ENCODE results near the gene PPARD.
"Not testable (repeated sequence)": the region's sequence is repeated elsewhere in the genome, so short reads cannot be mapped to it uniquely, and the experiment has no call there.

Gene PPARD

DNA sequence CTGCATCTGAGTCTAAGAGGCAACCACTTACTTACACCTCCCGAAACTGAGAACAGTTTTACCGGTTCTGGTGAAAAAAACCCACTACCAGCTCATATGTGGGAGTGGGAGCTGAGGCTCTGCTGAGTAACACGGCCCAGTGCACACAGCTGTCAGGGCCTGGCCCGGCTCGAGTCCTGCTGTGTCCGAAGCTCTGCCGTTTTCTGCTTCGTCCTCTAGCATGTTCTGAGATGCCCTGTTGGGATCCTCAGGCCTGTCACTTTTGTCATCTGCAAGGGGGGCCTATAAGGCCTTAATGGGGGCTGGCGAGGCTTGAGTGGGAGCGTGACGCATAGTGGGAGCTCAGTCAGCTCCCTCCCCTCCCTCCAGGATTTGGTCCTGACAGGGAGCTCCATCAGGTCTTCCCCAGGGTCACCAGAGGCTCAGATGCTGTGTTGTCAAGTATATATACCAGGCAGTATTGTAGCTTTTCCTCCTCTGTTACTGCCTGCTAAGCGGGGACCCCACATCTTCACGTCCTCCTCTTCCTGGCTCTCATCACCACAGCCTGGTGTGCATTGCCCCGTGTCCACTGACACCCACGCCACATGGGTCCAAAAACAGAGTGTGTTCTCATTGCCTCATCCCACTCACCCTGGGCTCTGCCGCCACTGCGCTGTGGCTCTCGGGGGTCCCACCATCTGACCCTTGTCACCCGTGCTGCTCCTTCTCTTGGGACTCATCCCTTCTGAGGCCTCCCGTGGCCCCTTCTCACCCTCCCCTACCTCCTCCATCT is 64.5 kb downstream of the PPARD start:
- DNase-seq (ENCODE audit: low spot score), result no peak

DNA sequence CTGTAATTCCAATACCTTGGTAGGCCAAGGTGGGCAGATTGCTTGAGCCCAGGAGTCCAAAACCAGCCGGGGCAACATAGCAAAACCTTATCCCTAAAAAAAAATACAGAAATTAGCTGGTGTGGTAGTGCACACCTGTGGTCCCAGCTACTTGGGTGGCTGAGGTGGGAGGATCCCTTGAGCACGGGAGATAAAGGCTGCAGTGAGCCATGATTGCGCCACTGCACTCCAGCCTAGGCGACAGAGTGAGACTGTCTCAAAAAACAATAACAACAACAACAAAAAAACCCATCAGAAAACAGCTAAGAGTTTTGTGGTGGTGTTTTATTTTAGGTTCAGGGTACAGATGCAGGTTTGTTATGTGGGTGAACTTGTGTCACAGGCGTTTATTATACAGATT is 66.9 kb downstream of the PPARD start:
- DNase-seq (ENCODE audit: low spot score), result no peak

DNA sequence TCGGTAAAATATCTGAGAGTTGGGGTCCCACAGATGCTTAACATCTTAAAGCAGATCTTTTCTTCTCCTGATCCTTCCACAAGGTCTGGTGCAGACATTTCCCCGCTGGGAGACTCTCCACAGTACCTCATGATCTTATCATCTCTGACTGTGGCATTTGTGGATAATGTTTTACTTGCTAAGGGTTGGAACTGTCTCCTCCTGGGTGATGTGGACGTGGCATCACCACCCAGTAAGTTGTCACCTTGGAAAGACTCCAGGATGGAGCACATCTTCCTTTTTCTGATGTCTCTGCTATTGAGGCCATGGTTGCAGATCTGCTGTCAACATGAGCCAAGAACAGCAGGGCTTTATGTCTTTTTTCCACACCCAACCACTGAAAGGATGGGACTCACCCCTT is 67.8 kb downstream of the PPARD start:
- no peak for DNase-seq (ENCODE audit: low spot score)

DNA sequence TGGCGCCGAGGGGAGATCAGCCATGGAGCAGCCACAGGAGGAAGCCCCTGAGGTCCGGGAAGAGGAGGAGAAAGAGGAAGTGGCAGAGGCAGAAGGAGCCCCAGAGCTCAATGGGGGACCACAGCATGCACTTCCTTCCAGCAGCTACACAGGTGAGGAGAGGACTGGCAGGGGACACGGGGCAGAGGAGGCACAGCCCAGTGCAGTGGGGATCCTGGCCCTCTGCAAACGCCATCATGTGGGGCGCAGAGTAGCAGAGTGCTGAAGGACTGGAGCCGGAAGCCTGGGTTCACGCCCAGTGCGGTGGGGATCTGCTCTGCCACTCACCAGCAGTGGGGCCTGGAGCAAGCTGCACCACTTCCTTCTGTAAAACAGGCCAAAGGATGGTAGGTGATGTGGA is 68.7 kb downstream of the PPARD start:
- no peak for DNase-seq (ENCODE audit: low spot score)

DNA sequence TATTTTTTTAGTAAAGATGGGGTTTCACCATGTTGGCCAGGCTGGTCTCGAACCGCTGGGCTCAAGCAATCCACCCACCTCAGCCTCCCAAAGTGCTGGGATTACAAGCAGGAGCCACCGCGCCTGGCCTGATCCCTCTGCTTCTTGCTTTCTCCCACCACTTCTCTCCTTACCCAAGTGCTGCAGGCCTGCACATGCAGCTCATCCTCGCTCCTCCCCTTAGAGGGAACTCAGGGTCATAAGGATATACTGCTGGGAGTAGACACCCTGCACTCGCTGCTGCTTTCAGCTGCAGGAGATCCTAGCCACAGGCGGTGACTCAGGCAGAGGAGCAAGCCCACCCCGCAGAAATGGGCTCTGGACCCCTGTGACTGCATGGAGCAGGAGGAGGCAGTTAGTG is 69.7 kb downstream of the PPARD start:
- DNase-seq (ENCODE audit: low spot score), result no peak

DNA sequence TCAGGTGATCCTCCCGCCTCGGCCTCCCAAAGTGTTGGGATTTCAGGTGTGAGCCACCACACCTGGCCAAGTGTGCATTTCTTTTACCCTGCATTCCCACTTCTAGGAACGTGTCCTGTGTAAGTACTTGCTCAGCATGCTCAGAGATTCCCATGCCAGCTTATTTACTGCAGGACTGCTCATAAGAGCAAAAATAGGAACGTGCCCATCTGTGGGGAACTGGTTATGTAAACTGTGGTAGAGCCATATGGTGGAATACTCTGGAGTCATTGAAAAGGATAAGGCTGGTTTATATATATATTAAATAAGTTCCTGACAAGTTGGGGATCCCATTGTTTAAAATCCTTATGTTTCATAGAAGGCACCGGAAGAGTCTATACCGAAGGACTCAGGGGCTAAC is 71.6 kb downstream of the PPARD start:
- DNase-seq (ENCODE audit: low spot score), result no peak

DNA sequence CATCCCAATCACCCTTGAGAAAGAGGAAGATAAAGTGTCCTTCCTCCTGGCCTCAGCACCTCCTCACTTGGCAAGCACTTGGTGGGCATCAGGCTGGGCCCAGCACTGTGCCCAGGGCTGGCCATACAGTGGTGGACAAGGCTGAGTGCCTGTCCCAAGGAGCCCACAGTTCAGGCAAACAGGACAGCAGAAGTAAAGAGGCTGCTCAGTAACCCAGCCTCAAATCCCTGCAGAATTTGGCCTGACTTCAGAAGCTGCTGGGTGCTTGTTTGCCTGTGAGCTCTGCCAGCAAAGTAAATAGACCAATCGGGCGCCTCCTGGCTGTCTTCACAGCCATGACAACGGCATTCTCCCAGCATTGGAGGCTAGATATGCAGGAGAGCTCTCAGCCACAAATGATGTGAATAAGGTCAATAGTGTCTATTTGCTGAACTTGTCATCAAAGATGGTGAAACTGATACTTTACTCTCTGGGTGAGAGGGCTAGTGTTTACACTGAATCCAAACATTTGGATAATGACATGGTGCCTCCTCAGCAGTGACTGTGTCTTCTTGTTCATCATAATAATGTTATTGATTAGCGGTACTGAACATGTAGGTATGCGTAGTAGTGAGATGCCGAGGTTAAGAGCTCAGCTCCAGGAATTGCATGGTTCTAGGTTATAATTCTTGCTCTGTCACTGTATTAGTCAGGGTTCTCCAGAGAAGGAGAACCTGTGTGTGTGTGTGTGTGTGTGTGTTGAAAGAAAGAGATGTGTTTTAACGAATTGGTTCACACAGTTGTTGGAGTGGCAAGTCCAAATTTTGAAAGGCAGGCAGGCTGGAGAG is 72.9 kb downstream of the PPARD start:
- peak; percentile 90 for DNase-seq (ENCODE audit: low spot score)

DNA sequence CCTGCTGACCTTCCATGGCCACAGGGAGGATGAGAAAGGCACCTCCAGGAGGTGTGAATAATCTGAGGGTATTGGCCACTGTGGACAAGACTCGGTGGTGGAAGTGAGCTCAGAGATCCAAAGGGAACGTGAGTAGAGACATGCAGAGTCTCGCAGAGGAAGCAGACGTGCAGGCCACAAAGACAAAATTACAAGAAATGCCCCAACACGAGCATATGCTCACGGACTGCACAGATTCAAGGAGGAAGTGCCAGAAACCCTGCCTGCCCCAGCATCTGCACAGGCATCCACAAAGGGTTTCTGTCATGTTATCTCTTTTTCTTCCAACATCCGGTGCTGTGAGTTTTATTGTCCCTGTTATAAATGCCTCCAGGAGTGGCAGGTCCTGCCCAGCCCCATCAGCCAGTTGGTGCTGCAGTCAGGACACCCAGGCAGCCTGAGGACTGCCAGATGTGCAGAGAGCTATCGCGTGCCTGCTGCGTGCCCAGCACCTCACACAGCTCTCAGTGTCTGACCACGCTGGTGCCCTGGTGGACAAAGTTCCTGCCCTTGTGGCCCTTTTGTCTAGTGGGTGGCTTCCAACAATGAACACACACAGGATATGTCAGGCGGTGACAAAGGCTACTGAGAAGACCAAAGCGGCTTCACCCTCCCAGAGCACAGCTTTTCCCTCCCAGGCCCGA is 75.8 kb downstream of the PPARD start:
- no peak for DNase-seq (ENCODE audit: low spot score)

DNA sequence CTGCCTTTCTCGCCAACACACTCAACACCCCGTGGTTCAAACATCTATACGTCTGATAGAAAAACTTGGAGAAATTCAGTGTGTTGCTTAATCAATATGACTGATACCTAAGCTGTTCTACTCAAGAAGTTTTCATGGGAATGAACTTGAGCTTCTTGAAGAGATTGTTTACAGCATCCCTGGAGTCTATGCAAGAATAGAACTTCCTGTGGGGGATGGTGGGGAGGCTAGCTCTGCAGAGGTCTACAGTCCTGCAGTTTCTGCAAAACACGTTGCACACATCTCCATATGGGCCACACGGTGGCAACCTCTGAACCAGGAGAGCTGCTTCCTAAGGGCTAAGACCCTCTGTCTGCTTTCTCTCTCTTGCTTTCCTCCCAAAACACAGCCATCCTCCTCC is 77.1 kb downstream of the PPARD start:
- DNase-seq (ENCODE audit: low spot score), result peak; percentile 31

DNA sequence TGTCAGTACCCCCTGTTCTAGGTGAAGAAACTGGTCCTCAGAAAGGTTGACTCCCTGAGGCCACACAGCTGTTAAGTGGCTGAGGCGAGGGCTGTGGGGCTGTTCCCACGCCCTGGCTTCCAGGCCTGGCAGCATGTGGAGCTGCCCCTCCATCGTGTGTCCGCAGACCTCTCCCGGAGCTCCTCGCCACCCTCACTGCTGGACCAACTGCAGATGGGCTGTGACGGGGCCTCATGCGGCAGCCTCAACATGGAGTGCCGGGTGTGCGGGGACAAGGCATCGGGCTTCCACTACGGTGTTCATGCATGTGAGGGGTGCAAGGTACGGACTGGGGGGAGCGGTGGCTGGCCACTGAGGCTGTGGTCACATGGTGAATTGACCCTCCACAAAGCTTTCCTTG is 77.6 kb downstream of the PPARD start:
- DNase-seq (ENCODE audit: low spot score), result no peak

DNA sequence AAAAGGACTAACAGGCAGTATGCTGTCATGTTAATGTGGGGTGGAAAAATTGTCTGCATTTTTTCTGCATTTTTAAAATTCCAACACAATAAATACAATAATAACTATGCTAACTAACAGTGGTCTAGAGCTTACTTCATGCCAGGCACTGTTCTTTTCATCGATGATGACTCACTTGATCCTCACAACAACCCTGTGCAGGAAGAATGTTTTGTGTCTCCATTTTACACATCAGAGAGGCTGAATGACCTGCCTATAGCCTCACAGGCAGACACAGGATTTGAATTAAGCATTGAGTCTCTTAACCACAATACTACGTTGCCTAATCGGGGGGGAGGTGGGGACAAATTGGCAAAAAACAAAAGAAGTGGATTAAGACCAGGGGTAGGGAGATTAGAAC is 82.9 kb downstream of the PPARD start:
- peak; percentile 85 for DNase-seq (ENCODE audit: low spot score)

DNA sequence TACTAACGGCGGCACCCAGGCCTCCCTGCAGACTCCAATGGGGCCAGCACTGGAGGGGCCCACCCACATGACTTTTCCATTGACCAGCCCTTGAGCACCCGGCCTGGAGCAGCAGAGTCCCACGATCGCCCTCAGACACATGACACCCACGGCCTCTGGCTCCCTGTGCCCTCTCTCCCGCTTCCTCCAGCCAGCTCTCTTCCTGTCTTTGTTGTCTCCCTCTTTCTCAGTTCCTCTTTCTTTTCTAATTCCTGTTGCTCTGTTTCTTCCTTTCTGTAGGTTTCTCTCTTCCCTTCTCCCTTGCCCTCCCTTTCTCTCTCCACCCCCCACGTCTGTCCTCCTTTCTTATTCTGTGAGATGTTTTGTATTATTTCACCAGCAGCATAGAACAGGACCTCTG is 83.7 kb downstream of the PPARD start:
- no peak for DNase-seq (ENCODE audit: low spot score)

DNA sequence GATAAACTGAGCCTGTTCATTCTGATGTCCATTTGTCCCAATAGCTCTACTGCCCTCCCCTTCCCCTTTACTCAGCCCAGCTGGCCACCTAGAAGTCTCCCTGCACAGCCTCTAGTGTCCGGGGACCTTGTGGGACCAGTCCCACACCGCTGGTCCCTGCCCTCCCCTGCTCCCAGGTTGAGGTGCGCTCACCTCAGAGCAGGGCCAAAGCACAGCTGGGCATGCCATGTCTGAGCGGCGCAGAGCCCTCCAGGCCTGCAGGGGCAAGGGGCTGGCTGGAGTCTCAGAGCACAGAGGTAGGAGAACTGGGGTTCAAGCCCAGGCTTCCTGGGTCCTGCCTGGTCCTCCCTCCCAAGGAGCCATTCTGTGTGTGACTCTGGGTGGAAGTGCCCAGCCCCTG is 85.1 kb downstream of the PPARD start:
- DNase-seq (ENCODE audit: low spot score), result no peak

DNA sequence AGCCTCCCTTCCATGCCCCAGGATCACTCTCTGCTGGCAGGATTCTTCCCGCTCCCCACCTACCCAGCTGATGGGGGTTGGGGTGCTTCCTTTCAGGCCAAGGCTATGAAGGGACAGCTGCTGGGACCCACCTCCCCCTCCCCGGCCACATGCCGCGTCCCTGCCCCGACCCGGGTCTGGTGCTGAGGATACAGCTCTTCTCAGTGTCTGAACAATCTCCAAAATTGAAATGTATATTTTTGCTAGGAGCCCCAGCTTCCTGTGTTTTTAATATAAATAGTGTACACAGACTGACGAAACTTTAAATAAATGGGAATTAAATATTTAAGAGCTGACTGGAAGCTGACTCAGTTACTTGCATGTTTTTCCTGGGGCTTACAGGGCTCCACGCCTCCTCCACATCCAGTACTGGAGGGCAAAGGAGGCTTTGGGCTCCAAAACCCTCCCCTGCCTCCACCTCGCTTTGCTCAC is 85.5 kb downstream of the PPARD start:
- peak; percentile 68 for DNase-seq (ENCODE audit: low spot score)

DNA sequence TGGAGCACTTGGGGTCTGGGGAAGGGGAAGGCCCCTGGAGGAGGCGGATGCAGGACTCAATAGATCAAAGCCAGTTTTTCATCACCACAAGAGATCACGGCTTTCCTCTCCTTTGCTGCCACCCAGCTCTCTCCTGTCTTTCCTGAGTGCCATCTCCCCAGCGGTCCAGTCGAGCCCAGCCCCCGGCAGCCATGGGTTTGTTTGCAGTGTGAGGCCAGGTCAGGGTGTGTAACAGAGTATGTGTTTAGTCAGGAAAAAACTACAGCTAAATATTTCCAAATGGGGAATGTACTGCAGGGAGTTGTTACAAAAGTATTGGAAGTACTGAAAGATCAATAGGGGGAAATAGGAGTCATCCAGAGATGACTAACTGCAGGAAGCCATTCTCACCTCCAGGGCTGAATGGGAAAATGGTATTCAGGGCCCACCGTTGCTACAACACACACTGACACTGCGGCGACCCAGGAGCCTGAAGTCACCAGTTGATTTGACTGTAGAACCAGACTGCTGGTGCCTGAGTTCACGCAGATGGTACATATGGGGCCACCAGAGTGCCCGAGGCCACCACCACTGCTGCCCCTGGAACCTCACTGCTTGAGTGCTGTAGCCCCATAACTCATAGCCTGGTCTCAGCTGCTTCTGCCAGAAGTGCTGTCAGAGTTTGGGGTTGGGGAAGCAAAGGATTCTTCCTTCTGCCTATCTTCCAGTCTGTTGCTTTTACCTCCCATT is 86.2 kb downstream of the PPARD start:
- no peak for DNase-seq (ENCODE audit: low spot score)

DNA sequence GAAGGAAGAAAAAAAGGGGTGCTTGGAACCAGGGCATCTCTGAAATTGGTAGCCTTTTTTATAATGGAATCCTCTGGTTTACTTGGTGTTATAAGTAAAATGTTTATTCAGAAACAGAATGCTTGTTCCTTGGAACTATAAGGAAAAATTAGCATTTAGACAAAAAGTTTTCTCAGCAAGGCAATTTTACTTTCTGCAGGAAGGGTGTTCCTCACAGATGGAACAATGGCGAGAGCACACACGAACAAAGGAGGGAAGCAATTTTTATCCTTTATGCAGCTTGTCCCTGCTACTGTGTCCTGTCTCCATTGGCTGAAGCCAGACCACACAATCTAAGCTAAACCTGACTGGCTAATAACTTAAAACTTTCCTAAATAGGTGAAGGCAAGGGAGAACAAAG is 87.1 kb downstream of the PPARD start:
- DNase-seq (ENCODE audit: low spot score), result no peak

DNA sequence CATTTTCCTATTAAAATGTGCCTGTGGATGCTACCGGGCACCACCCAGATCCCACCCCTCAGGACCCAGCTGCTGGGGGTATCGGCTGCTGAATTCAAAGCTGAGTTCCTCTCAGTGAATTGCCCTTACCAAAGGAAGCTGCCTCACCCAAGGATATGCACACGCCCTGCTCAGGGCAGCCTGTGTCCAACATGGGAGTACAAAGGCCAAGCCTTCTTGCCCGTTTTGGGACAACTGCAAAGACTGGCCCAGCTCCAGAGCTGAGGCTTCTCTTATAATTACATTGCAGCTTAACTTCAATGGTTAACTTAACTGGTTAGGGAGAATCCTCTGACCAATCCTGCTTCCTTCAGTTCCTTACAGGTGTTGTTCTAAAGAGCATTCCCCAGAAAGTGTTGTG is 89.9 kb downstream of the PPARD start:
- DNase-seq (ENCODE audit: low spot score), result no peak

DNA sequence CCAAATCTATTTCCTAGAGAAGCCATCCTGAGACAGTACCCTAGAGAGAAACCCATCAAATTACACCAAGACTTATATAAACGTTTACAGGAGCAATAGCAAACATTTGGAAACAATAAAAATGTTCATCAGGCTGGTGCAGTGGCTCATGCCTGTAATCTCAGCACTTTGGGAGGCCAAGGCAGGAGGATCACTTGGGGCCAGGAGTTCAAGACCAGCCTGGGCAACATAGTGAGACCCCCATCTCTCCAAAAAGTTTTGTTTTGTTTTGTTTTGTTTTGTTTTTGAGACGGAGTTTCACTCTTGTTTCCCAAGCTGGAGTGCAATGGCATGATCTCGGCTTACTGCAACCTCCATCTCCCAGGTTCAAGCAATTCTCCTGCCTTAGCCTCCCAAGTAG is 90.3 kb downstream of the PPARD start:
- not testable (repeated sequence) for DNase-seq (ENCODE audit: low spot score)

DNA sequence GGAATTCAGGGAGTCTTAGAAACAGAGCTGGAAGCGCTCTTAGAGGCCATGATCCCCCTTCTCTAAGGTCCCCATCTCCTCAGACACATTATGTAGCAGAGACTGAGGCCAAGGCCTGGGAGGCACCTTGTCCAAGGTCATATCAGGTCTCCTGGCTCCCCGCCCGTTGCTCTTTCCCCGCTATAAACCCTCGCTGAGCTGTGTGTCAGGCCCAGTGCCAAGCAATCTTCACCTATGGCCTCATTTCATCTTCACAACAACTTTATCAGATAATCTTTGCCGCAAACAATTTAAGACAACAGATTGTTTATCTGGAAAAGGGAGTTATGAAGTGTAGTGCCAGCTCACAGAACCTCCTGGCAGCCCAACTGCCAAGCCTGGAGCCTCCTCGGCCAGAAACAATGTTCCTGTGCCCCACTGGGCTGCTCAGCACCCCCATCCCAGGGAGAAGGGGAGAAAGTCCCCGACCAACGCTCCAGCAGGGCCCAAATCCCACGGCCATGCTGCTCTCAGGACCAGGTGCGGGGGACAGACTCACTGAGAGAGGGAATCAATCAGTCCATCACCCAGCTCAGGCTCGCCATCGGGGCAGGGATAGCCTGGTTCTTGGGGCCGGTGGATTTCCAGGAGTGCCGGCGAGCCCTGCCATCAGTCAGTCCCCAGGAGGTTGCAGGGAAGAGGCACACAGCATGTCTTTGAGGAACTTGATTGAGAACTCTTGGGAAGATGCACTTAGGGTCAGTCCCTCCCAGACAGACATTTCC is 92.9 kb downstream of the PPARD start:
- DNase-seq (ENCODE audit: low spot score), result no peak

DNA sequence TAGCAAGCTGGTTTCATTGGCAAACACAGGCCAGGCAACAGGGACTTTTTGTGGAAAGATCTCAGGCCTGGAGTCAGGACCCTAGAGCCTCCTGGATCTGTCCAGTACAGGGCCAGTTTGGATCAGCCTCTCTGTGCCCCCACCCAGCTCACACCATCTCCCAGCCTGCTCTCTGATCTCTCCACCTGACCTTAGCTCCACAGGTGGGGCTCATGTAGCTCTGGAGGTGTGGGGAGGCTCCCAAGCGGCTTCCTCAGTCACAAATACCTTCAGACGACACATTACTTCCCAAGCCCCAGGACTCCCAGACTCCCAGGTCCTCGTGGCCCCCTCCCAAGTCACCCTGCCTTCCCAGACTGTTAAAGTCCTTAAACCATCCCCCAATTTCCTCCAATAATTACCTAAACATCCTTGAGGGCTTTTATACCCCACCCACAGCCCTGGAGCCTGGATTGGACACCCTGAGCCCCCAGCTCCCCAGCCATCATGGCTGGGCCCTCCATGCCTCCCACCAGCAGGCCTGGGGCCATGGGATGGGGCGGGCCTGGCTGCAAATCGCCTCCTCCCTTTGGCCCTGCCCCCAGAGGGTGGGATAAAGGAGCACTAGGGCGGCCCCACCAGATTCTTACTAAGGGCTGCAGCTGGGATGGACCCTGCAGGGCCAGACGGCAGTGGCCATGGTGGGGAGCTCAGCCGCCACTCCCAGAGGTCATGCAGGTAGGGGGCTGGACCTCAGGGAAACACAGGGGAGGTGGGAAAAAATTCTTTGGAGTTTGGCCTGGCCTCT is 93.9 kb downstream of the PPARD start:
- no peak for DNase-seq (ENCODE audit: low spot score)
